ENCODE measurements around the gene SLC35F2. TPM values are rescaled to one million over a fixed set of nuclear protein-coding genes. Genes with fewer than 3 reads are reported as not detected.

Gene SLC35F2
- polyA plus RNA-seq, 1 of the 3 experiments (the other 2 are of a cell fraction) = 12.4 TPM

DNA sequence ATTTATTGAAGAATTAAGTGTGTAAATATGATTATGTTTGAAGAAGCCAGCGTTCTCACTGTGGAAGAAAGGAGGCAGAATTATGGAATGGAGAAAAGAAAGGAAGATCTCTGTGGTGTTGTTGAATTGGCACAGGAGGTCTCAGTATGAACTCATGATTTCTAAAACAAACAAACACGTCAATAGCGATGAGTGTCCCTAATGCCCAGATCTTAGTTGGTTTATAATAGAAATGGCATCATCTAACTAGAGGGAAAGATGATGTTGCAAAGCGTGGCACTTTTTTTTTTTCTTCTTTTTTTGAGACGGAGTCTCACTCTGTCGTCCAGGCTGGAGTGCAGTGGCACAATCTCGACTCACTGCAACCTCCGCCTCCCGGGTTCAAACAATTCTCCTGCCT is 107.5 kb downstream of the SLC35F2 start:
- no peaks in the 10 kb centered on the region for H3K36me3 ChIP-seq (replicated peaks in 1 of 2; ENCODE audit: control insufficient read depth in 1 of 2, insufficient read depth in 2 of 2, low read length in 1 of 2)
- no peak overlapping the region for H3K27ac ChIP-seq (ENCODE audit: low read depth in 2 of 2, low read length in 1 of 2)
- no peak overlapping the region for H2AFZ ChIP-seq (ENCODE audit: low read depth)
- no peaks in the 10 kb centered on the region for H3K27me3 ChIP-seq (ENCODE audit: insufficient read depth)
- POLR2A ChIA-PET = no interaction called here
- no peaks in the 10 kb centered on the region for H3F3A ChIP-seq (replicated peaks; ENCODE audit: insufficient read depth)
- H3K4me3 ChIP-seq (ENCODE audit: low read depth in 2 of 2, low read length in 1 of 2) = no peak overlapping the region
- H3K79me2 ChIP-seq (ENCODE audit: insufficient read depth) = no peaks in the 10 kb centered on the region
- TF ChIP-seq, protein P1, sequence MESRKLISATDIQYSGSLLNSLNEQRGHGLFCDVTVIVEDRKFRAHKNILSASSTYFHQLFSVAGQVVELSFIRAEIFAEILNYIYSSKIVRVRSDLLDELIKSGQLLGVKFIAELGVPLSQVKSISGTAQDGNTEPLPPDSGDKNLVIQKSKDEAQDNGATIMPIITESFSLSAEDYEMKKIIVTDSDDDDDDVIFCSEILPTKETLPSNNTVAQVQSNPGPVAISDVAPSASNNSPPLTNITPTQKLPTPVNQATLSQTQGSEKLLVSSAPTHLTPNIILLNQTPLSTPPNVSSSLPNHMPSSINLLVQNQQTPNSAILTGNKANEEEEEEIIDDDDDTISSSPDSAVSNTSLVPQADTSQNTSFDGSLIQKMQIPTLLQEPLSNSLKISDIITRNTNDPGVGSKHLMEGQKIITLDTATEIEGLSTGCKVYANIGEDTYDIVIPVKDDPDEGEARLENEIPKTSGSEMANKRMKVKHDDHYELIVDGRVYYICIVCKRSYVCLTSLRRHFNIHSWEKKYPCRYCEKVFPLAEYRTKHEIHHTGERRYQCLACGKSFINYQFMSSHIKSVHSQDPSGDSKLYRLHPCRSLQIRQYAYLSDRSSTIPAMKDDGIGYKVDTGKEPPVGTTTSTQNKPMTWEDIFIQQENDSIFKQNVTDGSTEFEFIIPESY (IDR thresholded peaks at IDR 0.05; ENCODE audit: borderline replicate concordance, low read depth) = no peak
- no peak for TF ChIP-seq NFIC (IDR thresholded peaks at IDR 0.05; ENCODE audit: borderline replicate concordance)
- TF ChIP-seq, protein P2, sequence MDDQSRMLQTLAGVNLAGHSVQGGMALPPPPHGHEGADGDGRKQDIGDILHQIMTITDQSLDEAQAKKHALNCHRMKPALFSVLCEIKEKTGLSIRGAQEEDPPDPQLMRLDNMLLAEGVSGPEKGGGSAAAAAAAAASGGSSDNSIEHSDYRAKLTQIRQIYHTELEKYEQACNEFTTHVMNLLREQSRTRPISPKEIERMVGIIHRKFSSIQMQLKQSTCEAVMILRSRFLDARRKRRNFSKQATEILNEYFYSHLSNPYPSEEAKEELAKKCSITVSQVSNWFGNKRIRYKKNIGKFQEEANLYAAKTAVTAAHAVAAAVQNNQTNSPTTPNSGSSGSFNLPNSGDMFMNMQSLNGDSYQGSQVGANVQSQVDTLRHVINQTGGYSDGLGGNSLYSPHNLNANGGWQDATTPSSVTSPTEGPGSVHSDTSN (IDR thresholded peaks at IDR 0.05) = no peak
- no peak for TF ChIP-seq RAD21 (IDR thresholded peaks at IDR 0.05; ENCODE audit: low read length)
- H3K9ac ChIP-seq = no peak overlapping the region
- no peaks in the 10 kb centered on the region for H3K4me1 ChIP-seq (ENCODE audit: control insufficient read depth in 1 of 2, insufficient read depth in 2 of 2, low read depth in 1 of 2, low read length in 1 of 2)
- no peaks in the 10 kb centered on the region for H3K9me3 ChIP-seq
- no peak for DNase-seq
- H4K20me1 ChIP-seq (ENCODE audit: insufficient read depth) = no peaks in the 10 kb centered on the region
- H3K9me2 ChIP-seq = no peaks in the 10 kb centered on the region
- H3K4me2 ChIP-seq = no peak overlapping the region
- WGBS (ENCODE audit: low lambda C conversion rate) = 55% methylated on average over 9 of the region's 9 CpGs
- CTCF ChIA-PET = no interaction called here

DNA sequence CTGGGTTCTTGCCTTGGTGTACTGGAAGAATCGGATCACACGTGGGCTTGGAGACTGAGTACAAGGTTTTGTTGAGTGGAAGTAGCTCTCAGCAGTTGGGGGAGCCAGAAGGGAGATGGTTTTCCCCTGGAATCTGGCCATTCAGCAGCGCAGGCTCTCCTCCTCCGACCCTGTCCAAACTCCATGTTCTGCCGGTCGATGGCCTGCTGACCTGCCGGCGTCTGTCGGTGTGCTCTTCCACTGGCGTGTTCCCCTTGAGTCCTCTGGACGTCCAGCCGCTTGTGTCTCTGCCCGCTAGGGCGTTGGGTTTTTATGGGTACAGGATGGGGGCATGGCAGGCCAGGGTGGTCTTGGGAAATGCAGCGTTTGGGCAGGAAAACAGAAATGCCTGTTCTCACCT is 108.3 kb downstream of the SLC35F2 start:
- H3K4me1 ChIP-seq (ENCODE audit: control insufficient read depth in 1 of 2, insufficient read depth in 2 of 2, low read depth in 1 of 2, low read length in 1 of 2) = no peaks in the 10 kb centered on the region
- H3K9ac ChIP-seq = no peak overlapping the region
- ChIA-PET POLR2A (no interaction called here), CTCF (no interaction called here)
- no peaks in the 10 kb centered on the region for H3F3A ChIP-seq (replicated peaks; ENCODE audit: insufficient read depth)
- no peak for DNase-seq
- H3K4me2 ChIP-seq = no peak overlapping the region
- no peak overlapping the region for H2AFZ ChIP-seq (ENCODE audit: low read depth)
- H3K9me3 ChIP-seq = no peaks in the 10 kb centered on the region
- H3K4me3 ChIP-seq (ENCODE audit: low read depth in 2 of 2, low read length in 1 of 2) = no peak overlapping the region
- TF ChIP-seq TAF1 (IDR thresholded peaks at IDR 0.05; ENCODE audit: borderline replicate concordance, low read depth, low read length) (no peak), POLR2AphosphoS5 (IDR thresholded peaks at IDR 0.05; ENCODE audit: low read depth, low read length) (no peak), YY1 (IDR thresholded peaks at IDR 0.05; ENCODE audit: low read depth) (no peak), CHD2 (IDR thresholded peaks at IDR 0.05; ENCODE audit: low read length, partially characterized antibody) (no peak), FOXJ3 (CRISPR knock-in tag; IDR thresholded peaks at IDR 0.05) (no peak), SIN3A (IDR thresholded peaks at IDR 0.05; ENCODE audit: borderline replicate concordance, low read depth, low read length) (no peak), EZH2phosphoT487 (IDR thresholded peaks at IDR 0.05; ENCODE audit: borderline replicate concordance, low read depth) (no peak), GATA2 (CRISPR knock-in tag; IDR thresholded peaks at IDR 0.05) (no peak), FOXM1 (IDR thresholded peaks at IDR 0.05; ENCODE audit: low read depth) (no peak), GABPA (IDR thresholded peaks at IDR 0.05; ENCODE audit: low read depth) (no peak), RXRA (IDR thresholded peaks at IDR 0.05; ENCODE audit: borderline replicate concordance, low read depth) (no peak), RCOR1 (IDR thresholded peaks at IDR 0.05; ENCODE audit: low read length) (no peak), NRF1 (IDR thresholded peaks at IDR 0.05; ENCODE audit: low read depth, low read length) (no peak), RFX5 (IDR thresholded peaks at IDR 0.05; ENCODE audit: low read length) (no peak), JUND (IDR thresholded peaks at IDR 0.05) (no peak)
- TF ChIP-seq, protein P2 (IDR thresholded peaks at IDR 0.05) = no peak
- TF ChIP-seq, protein P3, sequence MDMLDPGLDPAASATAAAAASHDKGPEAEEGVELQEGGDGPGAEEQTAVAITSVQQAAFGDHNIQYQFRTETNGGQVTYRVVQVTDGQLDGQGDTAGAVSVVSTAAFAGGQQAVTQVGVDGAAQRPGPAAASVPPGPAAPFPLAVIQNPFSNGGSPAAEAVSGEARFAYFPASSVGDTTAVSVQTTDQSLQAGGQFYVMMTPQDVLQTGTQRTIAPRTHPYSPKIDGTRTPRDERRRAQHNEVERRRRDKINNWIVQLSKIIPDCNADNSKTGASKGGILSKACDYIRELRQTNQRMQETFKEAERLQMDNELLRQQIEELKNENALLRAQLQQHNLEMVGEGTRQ (IDR thresholded peaks at IDR 0.05; ENCODE audit: borderline replicate concordance, low read depth, low read length) = no peak
- WGBS (ENCODE audit: low lambda C conversion rate) = 43% methylated on average over 5 of the region's 15 CpGs
- H3K36me3 ChIP-seq (replicated peaks in 1 of 2; ENCODE audit: control insufficient read depth in 1 of 2, insufficient read depth in 2 of 2, low read length in 1 of 2) = no peaks in the 10 kb centered on the region
- H3K9me2 ChIP-seq = no peaks in the 10 kb centered on the region
- H3K27ac ChIP-seq (ENCODE audit: low read depth in 2 of 2, low read length in 1 of 2) = no peak overlapping the region
- H4K20me1 ChIP-seq (ENCODE audit: insufficient read depth) = no peaks in the 10 kb centered on the region
- H3K27me3 ChIP-seq (ENCODE audit: insufficient read depth) = no peaks in the 10 kb centered on the region
- H3K79me2 ChIP-seq (ENCODE audit: insufficient read depth) = no peaks in the 10 kb centered on the region
